Neural cell (in vitro differentiated cells): ENCODE measurements around the gene ACAD10.

Experiments
- CTCF ChIP-seq: fragments of 450-650 bp; IDR thresholded peaks from 2 replicates; pipeline ENCODE4 v1.5.1; 2014; ENCODE audit warnings: antibody characterized with exemption, mild to moderate bottlenecking, moderate library complexity; ENCODE audit not compliant: poor library complexity, severe bottlenecking
- EP300 ChIP-seq: fragments of 450-650 bp; conservative IDR thresholded peaks from 2 replicates; pipeline ENCODE4 v1.6.1; 2014; ENCODE audit warnings: antibody characterized with exemption, mild to moderate bottlenecking, moderate library complexity; ENCODE audit not compliant: poor library complexity, severe bottlenecking
- MXI1 ChIP-seq: fragments of 450-650 bp; conservative IDR thresholded peaks from 2 replicates; pipeline ENCODE4 v1.6.1; 2014; ENCODE audit warnings: antibody characterized with exemption, mild to moderate bottlenecking; ENCODE audit not compliant: poor library complexity, severe bottlenecking
- REST ChIP-seq: IDR thresholded peaks from 2 replicates; pipeline ENCODE4 v1.6.1; 2012; ENCODE audit warnings: borderline replicate concordance
- TAF1 ChIP-seq: IDR thresholded peaks from 2 replicates; pipeline ENCODE4 v1.6.1; 2012; ENCODE audit warnings: low read depth

GRCh38 chr12:111636209-111636945, 49.5 kb upstream of the ACAD10 start:
- TF ChIP-seq CTCF (no peak), REST (no peak), TAF1 (no peak), EP300 (no peak), MXI1 (no peak)
